GM18909 (cell line): ENCODE measurements around the gene DUS1L.

ENCODE experiments used
- ATAC-seq: cut with Tn5 transposase; IDR thresholded peaks from one replicate; pipeline ENCODE4 v1.9.1; 2021; ENCODE audit warnings: mild to moderate bottlenecking; ENCODE audit not compliant: unreplicated experiment, poor library complexity

The DUS1L gene

DNA sequence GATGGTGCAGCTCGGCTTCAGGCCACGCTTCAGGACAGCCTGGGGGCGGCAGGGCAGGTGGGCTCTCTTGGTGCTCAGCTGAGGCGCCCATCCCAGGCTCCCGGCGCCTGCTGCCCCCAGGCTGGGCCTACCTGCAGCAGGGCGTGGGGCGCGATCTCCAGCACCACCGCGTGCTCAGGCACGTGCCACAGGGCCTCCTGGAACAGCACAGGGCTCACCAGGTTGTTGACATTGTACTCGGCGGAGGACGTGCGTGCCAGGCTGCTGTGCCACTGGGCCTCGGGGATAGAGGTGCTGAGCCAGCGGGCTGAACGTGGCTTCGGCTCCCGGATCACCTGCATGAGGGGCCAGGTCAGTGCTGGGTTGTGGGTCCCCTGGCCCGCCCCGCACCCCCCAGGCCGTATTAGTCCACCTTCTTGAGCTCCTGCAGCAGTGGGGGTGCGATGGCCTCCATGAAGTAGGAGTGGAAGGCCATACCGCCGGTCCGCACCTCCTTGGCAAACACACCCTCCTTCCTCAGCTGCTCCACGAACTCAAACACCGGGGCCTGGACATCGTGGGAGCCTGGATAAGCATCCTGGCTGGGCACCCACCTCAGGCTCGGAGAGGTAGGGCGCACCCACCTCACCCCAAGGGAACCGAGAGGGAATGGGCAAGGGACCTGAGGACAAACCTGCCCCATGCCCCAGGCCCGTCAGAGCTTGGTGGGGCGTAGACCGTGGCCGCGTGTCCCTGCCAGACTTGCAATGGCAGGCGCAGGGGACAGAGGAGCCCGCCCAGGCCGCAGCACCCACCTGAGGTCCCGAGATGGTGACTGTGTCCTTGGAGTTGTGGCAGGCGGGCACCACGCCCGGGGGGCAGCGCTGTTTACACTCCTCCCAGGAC is 23.5 kb upstream of the DUS1L start:
- ATAC-seq: no peak

DNA sequence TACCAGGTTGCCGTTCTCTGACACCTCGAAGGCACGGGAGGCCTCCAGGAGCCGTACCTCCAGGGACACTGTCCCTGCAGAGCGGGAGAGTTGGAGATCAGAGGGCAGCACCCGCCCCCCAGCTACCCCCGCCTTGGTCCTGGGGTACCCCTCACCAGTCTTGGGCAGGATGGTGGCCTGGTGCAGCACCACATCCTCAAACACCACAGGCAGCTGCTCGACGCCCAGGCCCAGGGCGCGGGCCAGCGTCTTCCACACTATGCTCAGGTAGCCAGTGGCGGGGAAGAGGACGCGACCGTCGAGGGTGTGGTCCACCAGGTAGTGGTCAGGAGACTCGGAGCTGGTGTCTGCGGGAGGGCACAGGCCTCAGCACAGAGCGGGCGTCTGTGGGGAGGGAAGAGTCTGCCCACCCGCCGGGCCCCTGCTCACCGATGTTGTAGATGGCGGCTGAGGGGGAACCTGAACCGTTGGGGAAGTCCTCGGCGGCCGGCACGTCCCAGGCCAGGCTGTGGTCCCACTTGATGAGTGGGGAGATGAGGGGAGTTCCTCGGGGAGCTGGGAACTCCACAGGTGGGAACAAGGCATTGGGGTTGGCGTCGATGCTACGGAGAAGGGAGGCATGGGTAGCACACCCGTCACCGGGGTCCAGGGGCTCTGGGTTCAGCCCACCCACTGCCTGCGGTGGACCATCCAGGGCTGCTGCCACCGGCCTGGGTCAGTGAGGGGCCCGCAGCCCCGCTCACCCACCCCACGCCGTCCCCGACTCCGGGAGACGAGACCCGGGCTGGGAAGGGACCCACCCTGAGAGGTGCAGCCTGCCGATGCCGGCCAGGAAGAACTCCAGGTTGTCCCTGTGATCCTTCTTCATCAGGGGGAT is 22.6 kb upstream of the DUS1L start:
- no peak for ATAC-seq

GRCh38 chr17:82086941-82087906 is 21.6 kb upstream of the DUS1L start:
- no peak for ATAC-seq

DNA sequence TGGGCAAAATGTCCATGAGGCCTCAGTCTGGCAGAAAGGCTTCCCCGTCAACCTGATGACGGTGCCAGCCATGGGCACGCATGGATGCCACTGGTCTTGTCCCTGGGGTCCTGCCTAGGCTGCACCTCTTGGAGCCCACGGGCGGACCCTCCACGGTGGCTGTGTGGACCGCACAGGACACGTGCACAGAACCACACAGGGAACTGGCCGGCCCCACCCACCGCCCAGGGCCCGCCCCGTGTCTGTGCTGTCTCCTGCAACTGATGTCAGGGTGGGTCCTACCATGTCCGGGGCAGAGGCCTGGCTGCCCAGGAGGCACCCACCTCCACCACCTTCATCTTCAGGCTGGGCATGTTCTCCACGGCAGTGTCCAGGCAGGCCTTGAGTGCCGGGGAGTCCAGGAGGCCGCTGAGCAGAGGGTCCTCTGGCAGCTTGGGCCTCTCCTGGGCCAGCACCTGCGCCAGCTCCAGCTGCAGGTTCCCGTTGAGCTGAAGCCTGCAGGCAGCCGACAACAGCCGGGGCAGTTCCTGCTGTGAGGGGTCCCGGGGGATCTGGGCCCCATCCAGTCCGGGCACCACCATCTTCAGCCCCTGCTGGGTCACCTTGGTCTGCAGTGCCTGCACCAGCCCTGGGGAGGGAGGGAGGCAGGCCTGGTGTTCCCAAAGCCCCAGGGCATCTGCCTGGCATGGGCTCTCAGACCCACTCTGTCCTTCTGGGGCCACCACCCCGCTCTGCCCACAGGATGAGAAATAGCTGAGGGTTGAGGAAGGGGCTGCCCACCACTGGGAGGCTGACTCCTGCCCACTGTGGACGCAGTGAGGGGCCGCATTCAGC is 20.5 kb upstream of the DUS1L start:
- ATAC-seq: no peak

- ATAC-seq: no peak
These were observed 19.6 kb upstream of the DUS1L start for GRCh38 chr17:82085031-82085861.

DNA sequence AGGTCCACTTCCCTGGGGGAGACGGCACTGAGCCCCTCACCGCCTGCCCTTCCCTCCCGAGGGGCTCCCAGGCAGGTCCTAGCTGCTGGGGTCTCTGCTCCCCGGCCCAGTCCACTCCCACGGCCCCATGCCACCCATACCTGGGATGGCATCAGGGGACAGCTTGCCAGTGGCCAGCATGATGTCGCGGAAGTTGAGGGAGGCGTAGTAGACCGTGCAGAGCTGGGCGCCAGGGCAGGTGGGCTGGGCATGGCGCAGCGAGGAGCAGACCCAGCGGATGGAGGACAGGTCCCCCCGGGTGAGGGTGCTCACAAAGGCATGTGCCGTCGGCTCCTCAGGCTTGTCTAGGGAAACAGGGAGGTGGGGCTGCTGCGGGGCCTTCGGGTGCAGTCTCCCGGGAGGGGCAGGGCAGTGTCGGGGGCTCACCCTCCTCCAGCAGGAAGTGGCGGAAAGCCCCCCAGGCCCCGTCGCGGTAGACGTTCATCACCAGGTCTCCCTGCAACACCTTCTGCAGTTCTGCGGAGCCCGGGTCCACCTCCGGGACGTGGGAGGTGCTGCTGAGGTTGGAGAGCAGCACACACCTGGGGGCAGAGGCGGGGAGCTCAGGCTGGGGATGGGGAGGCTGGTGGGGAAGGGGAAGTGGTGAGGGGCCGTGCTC is 18.9 kb upstream of the DUS1L start:
- no peak for ATAC-seq

DNA sequence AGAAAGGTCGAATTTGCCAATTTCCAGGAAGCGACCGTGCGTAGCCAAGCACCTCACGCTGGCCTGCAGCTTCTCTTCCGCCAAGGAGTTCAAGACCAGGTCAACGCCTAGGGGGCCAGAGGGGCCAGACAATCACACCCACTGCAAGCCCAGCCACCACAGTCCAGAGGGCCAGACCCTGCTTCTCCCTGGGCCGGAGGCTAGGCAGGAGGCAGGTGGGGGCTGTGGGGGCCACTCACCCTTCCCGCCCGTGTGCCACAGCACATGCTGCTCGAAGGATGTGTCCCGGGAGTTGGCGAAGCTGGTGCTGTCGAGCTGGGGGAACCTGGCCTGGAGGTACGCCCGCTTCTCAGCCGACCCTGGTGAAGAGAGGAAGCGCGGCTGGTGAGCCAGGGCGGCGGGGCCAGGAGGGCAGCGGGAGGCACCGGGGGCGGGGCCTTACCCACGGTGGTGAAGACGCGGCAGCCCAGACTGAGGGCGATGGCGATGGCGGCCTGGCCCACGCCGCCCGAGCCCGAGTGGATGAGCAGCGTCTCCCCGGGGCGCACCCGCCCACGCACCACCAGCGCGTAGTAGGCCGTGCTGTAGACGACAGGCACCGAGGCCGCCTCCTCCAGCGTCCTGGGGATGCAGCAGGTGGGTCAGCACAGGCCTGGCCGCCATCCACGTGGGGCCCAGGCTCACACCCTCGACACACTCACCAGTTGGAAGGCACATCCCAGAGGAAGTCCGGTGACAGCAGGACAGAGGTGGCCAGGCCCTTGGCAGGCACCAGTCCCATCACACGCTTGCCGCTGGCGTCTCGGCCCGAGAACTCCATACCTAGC is 18.1 kb upstream of the DUS1L start:
- ATAC-seq: no peak

GRCh38 chr17:82083009-82083408 is 17.4 kb upstream of the DUS1L start:
- no peak for ATAC-seq

- ATAC-seq: no peak
These were observed 16.9 kb upstream of the DUS1L start for GRCh38 chr17:82082456-82082855.

- ATAC-seq: no peak
These were observed 16.4 kb upstream of the DUS1L start for GRCh38 chr17:82081966-82082365.

DNA sequence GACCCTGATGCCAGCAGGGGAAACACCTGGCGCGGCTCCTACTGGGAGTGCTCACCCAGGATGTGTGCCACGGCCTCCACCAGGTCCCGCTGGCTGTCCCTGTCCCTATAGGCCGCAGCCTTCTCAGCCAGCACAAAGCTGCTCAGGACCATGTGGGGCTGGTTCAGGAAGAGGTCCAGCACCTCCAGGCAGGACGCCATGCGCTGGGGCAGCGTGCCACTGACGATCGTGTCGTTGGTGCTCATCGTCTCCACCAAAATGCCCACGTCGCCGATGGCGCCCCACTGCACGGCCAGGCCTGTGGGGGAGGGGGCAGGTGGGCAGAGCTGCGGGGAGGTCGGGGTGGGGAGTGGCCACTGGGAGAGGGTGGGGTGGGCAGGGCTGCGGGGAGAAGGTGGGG is 15.9 kb upstream of the DUS1L start:
- no peak for ATAC-seq

- no peak for ATAC-seq
These were observed 15.3 kb upstream of the DUS1L start for GRCh38 chr17:82080789-82081464.

DNA sequence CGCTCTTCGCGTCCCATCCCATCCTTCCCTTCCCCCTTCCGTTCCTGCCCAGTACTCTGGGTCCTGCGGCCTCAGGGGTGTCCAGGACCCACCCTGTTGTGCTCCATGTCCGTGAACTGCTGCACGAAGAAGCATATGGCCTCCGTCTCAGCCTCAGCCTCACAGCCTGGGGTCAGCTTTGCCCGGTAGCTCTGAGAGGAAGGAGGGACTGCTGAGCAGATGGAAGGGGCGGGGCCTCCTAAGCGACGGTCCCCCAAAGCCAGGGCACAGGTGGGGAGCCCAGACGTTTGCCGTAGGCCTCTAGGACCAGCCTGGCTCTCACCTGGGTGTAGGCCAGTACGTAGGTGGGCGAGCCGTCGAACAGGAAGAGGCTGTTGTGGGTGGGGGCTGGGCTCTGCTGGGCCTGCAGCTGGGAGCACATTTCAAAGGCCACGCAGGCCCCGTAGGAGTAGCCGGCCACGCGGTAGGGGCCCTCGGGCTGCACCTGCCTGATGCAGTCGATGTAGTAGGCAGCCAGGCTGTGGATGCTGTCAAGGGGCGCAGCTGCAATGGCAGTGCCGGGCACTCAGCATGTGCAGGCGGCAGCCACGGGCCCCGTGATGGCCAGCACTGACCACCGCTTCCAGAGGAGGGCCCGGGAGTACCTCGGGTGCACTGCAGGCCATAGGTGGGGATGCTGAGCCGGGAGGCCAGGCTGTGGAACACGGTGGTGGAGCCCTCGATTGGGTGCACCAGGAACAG is 14.6 kb upstream of the DUS1L start:
- no peak for ATAC-seq

DNA sequence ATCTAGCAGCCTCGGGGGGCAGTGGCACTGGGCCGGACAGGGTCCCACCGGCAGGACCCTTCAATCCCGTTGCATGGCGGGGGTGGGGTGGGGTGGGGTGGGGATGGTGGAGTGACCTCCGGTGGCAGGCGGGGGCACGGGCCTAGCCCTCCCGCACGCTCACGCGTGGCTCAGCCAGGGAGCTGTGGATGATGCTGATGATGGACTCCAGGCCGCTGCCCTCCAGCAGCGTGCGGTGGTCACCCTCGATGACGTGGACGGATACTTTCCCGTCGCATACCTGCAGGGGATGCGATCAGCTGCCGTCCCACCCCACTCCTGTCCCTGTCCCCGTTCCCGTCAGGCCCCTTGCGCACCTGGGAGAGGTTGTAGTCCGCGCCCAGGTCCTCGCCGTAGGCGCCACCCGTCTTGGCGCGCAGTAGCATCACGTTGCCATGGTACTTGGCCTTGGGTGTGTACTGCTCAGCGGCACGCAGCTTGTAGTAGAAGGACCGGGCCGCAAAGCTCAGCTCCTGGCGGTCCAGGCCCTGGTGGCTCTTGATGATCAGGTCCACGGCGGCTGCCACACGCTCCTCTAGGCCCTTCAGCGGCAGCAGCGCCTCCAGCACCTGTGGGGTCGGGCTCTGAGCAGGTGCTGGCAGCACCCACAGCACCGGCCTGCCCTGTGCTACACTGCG is 13.5 kb upstream of the DUS1L start:
- ATAC-seq: no peak

DNA sequence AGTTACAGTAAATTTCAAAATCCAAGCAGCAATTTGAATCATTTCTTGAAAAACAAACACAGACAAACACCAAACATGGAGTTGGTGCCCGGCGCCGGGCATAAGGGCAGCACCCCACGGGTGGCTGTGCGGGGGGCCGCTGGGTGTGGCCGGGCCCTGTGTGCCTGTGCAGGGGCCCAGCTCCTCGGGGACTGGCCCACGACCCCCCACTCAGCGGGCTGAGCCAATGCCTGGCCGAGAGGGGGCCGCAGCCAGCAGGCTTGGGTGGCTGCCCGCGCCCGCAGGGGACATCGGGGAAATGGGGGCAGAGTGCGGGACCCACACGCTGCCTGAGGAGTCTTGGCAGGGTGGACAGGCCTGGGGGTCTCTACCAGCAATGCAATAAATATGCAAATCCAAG is 12.8 kb upstream of the DUS1L start:
- no peak for ATAC-seq
